Measurements from ENCODE around the gene SLC35F3.
A peak's percentile ranks its signal among the peaks of the same experiment; 100 is the strongest.

The SLC35F3 gene

DNA sequence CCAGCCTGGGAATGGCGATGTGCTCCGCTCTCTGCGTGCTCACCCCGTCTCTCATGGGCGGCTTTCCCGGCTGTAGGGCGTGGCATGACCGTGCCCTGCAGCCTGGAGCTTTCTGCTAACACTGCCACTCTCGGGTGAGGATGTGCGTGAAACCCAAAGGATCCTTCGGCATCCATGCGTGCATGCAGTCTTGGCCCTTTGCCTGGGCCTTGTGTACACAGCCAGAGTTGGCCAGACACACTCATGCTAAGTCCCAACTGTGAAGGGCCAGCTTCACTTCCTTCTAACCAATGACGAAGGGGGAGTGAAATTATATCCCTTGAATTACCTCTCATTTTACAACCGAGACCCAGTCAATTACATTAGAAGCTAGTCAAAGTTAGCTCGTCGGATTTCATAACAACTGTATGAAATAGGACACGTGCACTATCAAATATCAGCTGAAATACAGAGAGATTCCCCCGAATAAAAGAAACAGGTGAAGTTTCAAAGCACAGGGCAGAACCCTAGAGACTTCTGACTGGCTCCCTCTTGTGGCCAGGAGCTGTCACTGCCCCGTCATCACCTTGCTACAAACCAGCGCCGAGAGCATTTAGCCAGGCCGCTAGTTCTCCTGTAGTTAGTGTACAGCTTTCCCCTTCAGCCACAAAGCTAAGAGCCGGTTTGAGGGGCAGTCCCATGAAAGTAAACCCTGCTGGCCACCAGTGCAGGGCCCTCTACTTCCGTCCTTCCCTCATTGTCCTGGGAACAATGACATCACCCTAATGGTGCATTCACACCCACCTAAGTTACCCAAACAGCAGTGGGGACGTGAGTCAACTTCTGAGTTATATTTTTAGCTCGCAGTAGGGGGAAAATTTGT lies 405.4 kb downstream of the SLC35F3 start:
- TF ChIP-seq TAF1 (IDR thresholded peaks at IDR 0.05; ENCODE audit: borderline replicate concordance, low read depth, low read length) (no peak), POLR2A (IDR thresholded peaks at IDR 0.05; ENCODE audit: low read depth, low read length) (no peak), POLR2AphosphoS5 (IDR thresholded peaks at IDR 0.05; ENCODE audit: low read depth, low read length) (no peak)
- peak; percentile 33 for FAIRE-seq
- peak; percentile 55 for DNase-seq (ENCODE audit: insufficient read length)

DNA sequence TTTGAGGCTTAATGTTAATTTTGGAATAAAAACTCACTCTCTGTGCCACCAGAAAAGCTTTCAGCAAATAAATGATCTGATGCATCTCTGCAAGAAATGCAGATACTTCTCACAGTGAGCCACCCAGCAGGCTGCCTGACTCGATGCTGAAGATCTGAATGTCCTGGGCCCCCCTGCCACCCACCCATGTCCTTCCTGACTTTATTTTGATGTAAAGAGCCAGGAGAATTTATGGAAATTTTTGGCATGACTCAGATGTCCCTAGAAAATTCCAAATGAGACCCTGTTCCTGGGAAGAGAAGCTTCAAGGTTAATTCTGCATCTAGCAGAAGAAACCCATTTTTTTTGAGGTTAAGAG lies 406.0 kb downstream of the SLC35F3 start:
- DNase-seq (ENCODE audit: insufficient read length): no peak
- FAIRE-seq: no peak
- TF ChIP-seq POLR2AphosphoS5 (IDR thresholded peaks at IDR 0.05; ENCODE audit: low read depth, low read length) (no peak), TAF1 (IDR thresholded peaks at IDR 0.05; ENCODE audit: borderline replicate concordance, low read depth, low read length) (no peak), POLR2A (IDR thresholded peaks at IDR 0.05; ENCODE audit: low read depth, low read length) (no peak)

DNA sequence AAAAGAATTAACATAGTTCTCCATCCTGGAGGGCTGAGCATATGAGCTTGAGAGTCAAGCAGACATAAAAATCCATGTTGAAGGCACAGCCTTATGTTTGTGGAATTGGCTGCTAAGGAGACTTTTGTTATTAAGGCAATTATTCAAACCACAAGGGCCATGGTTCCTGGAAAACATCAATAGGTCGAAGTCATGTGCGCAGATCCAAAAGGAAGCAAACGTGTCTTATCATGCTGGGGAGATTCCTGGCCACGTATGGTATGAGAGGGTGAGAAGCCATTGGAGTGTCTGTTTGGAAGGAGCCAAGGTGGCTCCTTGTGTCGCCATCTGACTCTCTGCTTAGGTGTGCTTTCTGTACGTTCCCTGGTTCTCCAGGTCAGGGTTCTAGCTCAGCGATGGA lies 406.9 kb downstream of the SLC35F3 start:
- FAIRE-seq: no peak

DNA sequence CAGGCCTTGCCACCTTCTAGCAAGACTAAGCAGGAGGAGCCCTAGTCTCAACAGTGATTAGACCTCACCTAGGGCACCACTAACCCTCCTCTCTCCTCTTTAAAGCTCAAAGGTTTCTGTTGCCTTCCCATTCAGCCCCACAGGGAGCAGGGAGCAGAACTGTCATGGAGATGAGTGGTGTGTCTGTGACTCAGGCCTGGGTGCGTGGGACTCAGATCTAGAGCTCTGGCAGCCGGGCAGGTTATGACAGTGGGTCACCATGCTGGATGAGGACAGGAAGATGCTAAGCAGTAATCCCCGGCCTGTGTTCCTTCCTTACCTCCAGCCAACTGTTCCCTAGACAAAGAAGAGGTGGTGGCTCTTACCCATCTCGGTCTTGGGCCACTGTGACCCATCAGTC lies 408.7 kb downstream of the SLC35F3 start:
- FAIRE-seq (no peak), DNase-seq (ENCODE audit: insufficient read length) (no peak)
- TF ChIP-seq TAF1 (IDR thresholded peaks at IDR 0.05; ENCODE audit: borderline replicate concordance, low read depth, low read length) (no peak), POLR2AphosphoS5 (IDR thresholded peaks at IDR 0.05; ENCODE audit: low read depth, low read length) (no peak)

More for the DNA sequence above, 406.9 kb downstream of the SLC35F3 start:
- no peak for TF ChIP-seq POLR2A (IDR thresholded peaks at IDR 0.05; ENCODE audit: low read depth, low read length)
- no peak for TF ChIP-seq TAF1 (IDR thresholded peaks at IDR 0.05; ENCODE audit: borderline replicate concordance, low read depth, low read length)
- TF ChIP-seq POLR2AphosphoS5 (IDR thresholded peaks at IDR 0.05; ENCODE audit: low read depth, low read length): no peak
- DNase-seq (ENCODE audit: insufficient read length): no peak

DNA sequence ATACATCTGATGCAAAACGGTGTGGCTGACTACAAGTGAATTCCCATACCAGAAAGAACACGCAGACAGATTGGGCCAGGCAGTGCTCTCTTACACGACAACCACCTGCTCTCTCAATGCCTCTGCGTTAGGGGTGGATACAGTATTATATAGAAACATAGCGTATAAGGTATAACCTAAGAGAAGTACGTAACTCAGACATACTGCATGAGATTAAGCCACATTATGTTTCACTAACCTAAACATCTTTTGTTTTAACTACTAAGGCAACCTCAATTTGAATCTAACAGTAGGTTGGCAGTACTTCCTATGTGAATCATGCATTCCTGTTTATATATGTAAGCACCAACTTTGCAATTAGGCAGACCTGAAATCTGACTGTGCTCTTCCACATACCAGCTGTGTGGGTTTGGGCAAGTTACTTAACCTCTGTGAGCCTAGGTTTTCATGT lies 410.6 kb downstream of the SLC35F3 start:
- TF ChIP-seq TAF1 (IDR thresholded peaks at IDR 0.05; ENCODE audit: borderline replicate concordance, low read depth, low read length) (no peak), POLR2AphosphoS5 (IDR thresholded peaks at IDR 0.05; ENCODE audit: low read depth, low read length) (no peak), POLR2A (IDR thresholded peaks at IDR 0.05; ENCODE audit: low read depth, low read length) (no peak)
- DNase-seq (ENCODE audit: insufficient read length): no peak

DNA sequence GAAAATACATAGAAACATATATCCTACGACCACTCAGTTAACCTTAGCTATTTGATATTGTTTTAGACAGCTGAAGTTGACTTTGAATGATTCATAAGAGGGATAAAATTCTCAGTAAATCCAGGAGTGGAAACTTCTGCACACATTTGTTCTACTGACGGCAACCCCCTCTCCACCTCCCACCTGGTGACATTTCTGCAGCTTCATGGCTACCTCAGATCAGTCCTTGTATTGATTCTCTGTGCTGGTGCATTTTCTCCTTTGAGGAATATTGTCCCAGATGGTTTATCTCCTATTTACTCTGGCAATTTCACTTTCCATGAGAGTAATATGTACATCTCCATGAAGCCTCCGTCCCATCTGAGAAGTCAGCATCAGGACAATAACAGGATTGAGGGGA lies 411.1 kb downstream of the SLC35F3 start:
- TF ChIP-seq POLR2A (IDR thresholded peaks at IDR 0.05; ENCODE audit: low read depth, low read length) (no peak), POLR2AphosphoS5 (IDR thresholded peaks at IDR 0.05; ENCODE audit: low read depth, low read length) (no peak), TAF1 (IDR thresholded peaks at IDR 0.05; ENCODE audit: borderline replicate concordance, low read depth, low read length) (no peak)
- DNase-seq (ENCODE audit: insufficient read length) (no peak), FAIRE-seq (no peak)

More for the DNA sequence above, 410.6 kb downstream of the SLC35F3 start:
- FAIRE-seq: no peak

DNA sequence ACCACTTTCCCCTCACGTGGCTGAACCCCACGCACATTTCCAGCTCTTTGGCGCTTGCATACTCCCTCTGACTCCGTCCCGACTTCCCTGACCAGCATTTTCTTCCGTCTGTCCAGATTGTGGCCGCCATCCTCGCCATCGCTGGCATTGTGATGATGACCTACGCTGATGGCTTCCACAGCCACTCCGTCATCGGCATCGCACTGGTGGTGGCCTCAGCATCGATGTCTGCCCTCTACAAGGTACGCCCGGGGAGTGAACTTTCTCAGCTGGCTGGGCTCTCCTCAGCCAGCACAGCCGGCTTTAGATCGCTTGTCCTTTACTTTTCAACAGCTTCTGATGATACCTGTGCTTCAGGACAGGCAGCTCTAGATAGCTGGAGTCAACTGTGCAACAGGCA lies 412.0 kb downstream of the SLC35F3 start:
- TF ChIP-seq POLR2AphosphoS5 (IDR thresholded peaks at IDR 0.05; ENCODE audit: low read depth, low read length) (no peak), TAF1 (IDR thresholded peaks at IDR 0.05; ENCODE audit: borderline replicate concordance, low read depth, low read length) (no peak), POLR2A (IDR thresholded peaks at IDR 0.05; ENCODE audit: low read depth, low read length) (no peak)
- FAIRE-seq: no peak
- no peak for DNase-seq (ENCODE audit: insufficient read length)

DNA sequence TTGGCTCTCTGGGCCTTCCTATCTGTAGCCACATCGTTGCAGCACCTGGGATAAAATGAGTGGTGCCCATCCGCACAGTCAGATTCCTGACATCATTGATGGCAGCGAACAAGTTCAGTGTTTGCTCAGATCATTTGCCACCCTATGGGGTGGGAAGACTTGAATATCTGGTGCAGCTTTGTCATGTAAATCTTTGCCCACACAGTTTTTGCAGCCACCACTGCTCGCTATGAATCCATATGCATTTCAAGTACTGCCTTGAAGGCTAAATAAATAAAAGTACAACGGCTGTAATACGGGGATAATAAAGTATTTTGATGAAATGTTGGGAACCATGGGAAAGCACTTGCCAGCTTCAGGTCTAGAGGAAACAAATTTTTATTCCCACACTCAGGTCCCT lies 412.5 kb downstream of the SLC35F3 start:
- FAIRE-seq (no peak), DNase-seq (ENCODE audit: insufficient read length) (no peak)
- no peak for TF ChIP-seq POLR2AphosphoS5 (IDR thresholded peaks at IDR 0.05; ENCODE audit: low read depth, low read length)
- no peak for TF ChIP-seq TAF1 (IDR thresholded peaks at IDR 0.05; ENCODE audit: borderline replicate concordance, low read depth, low read length)
- TF ChIP-seq POLR2A (IDR thresholded peaks at IDR 0.05; ENCODE audit: low read depth, low read length): no peak

DNA sequence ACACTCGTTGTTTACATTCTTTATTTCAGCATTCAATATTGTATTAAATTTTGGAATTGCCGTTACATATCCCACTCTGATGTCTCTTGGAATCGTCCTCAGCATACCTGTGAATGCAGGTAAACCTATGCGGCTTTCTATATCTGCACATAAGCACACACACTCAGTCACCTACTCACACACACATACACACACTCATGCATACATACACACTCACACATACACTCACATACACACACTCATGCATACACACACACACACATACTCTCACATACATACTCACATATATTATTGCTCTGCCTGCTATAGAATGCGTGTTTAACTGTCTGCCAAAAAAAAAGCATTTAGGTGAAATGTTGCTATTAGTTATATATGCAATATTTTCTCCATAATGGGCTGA lies 415.6 kb downstream of the SLC35F3 start:
- FAIRE-seq (no peak), DNase-seq (ENCODE audit: insufficient read length) (no peak)
- TF ChIP-seq POLR2A (IDR thresholded peaks at IDR 0.05; ENCODE audit: low read depth, low read length) (no peak), TAF1 (IDR thresholded peaks at IDR 0.05; ENCODE audit: borderline replicate concordance, low read depth, low read length) (no peak)

DNA sequence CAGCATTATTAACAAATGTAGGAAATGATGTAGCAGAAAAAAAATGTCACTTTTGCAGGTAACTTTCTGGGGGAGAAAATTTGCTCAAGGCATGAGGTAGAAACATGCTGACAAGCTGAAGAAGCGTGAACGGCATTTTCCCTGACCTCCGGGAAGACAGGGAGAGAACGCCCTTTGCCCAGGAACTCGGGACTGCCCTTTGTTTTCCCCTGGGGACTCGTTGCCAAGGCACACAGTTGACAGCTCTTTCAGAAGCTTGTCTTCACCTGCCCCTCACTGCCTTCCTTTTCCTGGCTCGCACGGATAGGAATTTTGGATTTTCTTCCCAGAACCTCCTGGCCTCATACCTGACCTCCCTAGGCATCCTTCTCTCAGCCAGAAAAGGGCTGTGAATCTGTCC lies 416.1 kb downstream of the SLC35F3 start:
- FAIRE-seq (no peak), DNase-seq (ENCODE audit: insufficient read length) (no peak)
- TF ChIP-seq POLR2AphosphoS5 (IDR thresholded peaks at IDR 0.05; ENCODE audit: low read depth, low read length): no peak
- no peak for TF ChIP-seq TAF1 (IDR thresholded peaks at IDR 0.05; ENCODE audit: borderline replicate concordance, low read depth, low read length)
- no peak for TF ChIP-seq POLR2A (IDR thresholded peaks at IDR 0.05; ENCODE audit: low read depth, low read length)

DNA sequence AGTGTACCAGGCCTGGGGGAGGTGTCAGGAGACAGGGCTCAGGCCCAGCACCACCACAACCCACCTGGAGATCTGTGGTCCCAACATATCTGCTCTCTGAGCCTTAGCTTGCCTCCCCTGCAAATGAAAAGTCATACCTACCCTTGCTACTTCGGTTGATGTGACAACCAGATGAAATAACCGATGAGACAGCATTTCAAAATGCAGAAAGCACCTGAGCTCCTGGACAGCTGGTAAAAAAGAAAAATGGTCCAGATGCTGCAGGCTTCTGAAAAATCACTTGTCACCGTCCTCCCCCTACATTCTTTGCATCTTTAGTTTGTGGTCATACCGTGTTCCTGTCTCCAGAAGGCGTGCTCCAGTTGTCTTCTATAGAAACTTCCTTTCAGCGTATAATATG lies 416.8 kb downstream of the SLC35F3 start:
- TF ChIP-seq POLR2A (IDR thresholded peaks at IDR 0.05; ENCODE audit: low read depth, low read length) (no peak), POLR2AphosphoS5 (IDR thresholded peaks at IDR 0.05; ENCODE audit: low read depth, low read length) (no peak), TAF1 (IDR thresholded peaks at IDR 0.05; ENCODE audit: borderline replicate concordance, low read depth, low read length) (no peak)
- FAIRE-seq (no peak), DNase-seq (ENCODE audit: insufficient read length) (no peak)

DNA sequence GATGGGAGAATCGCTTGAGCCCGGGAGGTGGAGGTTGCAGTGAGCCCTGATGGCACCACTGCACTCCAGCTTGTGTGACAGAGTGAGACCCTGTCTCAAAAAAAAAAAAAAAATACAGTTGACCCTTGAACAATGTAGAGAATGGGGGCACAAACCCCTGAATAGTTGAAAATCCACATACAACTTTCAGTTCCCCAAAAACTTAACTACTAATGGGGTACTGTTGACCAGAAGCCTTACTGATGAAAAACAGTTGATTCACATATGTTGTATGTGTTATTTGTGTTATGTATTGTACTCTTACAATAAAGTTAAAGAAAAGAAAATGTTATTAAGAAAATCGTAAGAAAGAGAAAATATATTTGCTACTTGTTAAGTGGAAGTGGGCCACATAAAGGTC lies 417.6 kb downstream of the SLC35F3 start:
- no peak for TF ChIP-seq POLR2A (IDR thresholded peaks at IDR 0.05; ENCODE audit: low read depth, low read length)
- no peak for TF ChIP-seq TAF1 (IDR thresholded peaks at IDR 0.05; ENCODE audit: borderline replicate concordance, low read depth, low read length)
- TF ChIP-seq POLR2AphosphoS5 (IDR thresholded peaks at IDR 0.05; ENCODE audit: low read depth, low read length): no peak
- no peak for DNase-seq (ENCODE audit: insufficient read length)
- no peak for FAIRE-seq
